Measurements from ENCODE around the gene ATP10A.
A peak's percentile ranks its signal among the peaks of the same experiment; 100 is the strongest.

The ATP10A gene

GRCh38 chr15:25797936-25798901 lies 64.9 kb downstream of the ATP10A start:
- Mint-ChIP-seq H3K27me3 (no peaks in the 10 kb centered on the region), H3K9me3 (no peaks in the 10 kb centered on the region), H3K4me1 (peaks cover 75% of the 10 kb centered on the region), H3K4me3 (no peak overlapping the region), H3K36me3 (peaks cover 6% of the 10 kb centered on the region), H3K27ac (peak overlapping the region; percentile 43)

GRCh38 chr15:25797511-25797935 lies 65.6 kb downstream of the ATP10A start:
- Mint-ChIP-seq H3K27ac (peak overlapping the region; percentile 43), H3K27me3 (no peaks in the 10 kb centered on the region), H3K4me3 (no peak overlapping the region), H3K36me3 (peaks cover 6% of the 10 kb centered on the region), H3K4me1 (peaks cover 75% of the 10 kb centered on the region), H3K9me3 (no peaks in the 10 kb centered on the region)

- Mint-ChIP-seq H3K4me3 (no peak overlapping the region), H3K27ac (no peak overlapping the region), H3K9me3 (no peaks in the 10 kb centered on the region), H3K4me1 (peaks cover 75% of the 10 kb centered on the region), H3K27me3 (no peaks in the 10 kb centered on the region), H3K36me3 (peaks cover 6% of the 10 kb centered on the region)
Observed at GRCh38 chr15:25797035-25797434, 66.1 kb downstream of the ATP10A start.

- H3K36me3 Mint-ChIP-seq: peaks cover 6% of the 10 kb centered on the region
- no peak overlapping the region for H3K27ac Mint-ChIP-seq
- no peak overlapping the region for H3K4me3 Mint-ChIP-seq
- H3K27me3 Mint-ChIP-seq: no peaks in the 10 kb centered on the region
- H3K4me1 Mint-ChIP-seq: peaks cover 76% of the 10 kb centered on the region
- no peaks in the 10 kb centered on the region for H3K9me3 Mint-ChIP-seq
Observed at GRCh38 chr15:25796395-25796794, 66.7 kb downstream of the ATP10A start.

GRCh38 chr15:25795712-25796111 lies 67.4 kb downstream of the ATP10A start:
- Mint-ChIP-seq H3K36me3 (peaks cover 6% of the 10 kb centered on the region), H3K4me1 (peaks cover 78% of the 10 kb centered on the region), H3K9me3 (no peaks in the 10 kb centered on the region), H3K27ac (no peak overlapping the region), H3K27me3 (no peaks in the 10 kb centered on the region), H3K4me3 (no peak overlapping the region)

- Mint-ChIP-seq H3K9me3 (no peaks in the 10 kb centered on the region), H3K27me3 (no peaks in the 10 kb centered on the region), H3K4me1 (peaks cover 78% of the 10 kb centered on the region)
Observed at GRCh38 chr15:25795061-25795460, 68.1 kb downstream of the ATP10A start.

GRCh38 chr15:25793354-25794050 lies 69.6 kb downstream of the ATP10A start:
- H3K36me3 Mint-ChIP-seq: peaks cover 6% of the 10 kb centered on the region
- H3K9me3 Mint-ChIP-seq: no peaks in the 10 kb centered on the region
- H3K4me1 Mint-ChIP-seq: peaks cover 78% of the 10 kb centered on the region
- H3K27ac Mint-ChIP-seq: peak overlapping the region; percentile 53
- no peak overlapping the region for H3K4me3 Mint-ChIP-seq
- H3K27me3 Mint-ChIP-seq: no peaks in the 10 kb centered on the region

More at GRCh38 chr15:25795061-25795460, 68.1 kb downstream of the ATP10A start:
- peak overlapping the region; percentile 31 for H3K27ac Mint-ChIP-seq
- H3K4me3 Mint-ChIP-seq: no peak overlapping the region
- peaks cover 6% of the 10 kb centered on the region for H3K36me3 Mint-ChIP-seq

- peaks cover 5% of the 10 kb centered on the region for H3K36me3 Mint-ChIP-seq
- peak overlapping the region; percentile 74 for H3K27ac Mint-ChIP-seq
- no peaks in the 10 kb centered on the region for H3K27me3 Mint-ChIP-seq
- H3K9me3 Mint-ChIP-seq: no peaks in the 10 kb centered on the region
- H3K4me3 Mint-ChIP-seq: no peak overlapping the region
- peaks cover 79% of the 10 kb centered on the region for H3K4me1 Mint-ChIP-seq
Observed at GRCh38 chr15:25792128-25792527, 71.0 kb downstream of the ATP10A start.

- Mint-ChIP-seq H3K4me1 (peaks cover 72% of the 10 kb centered on the region), H3K4me3 (peak overlapping the region; percentile 7)
Observed at GRCh38 chr15:25790000-25790660, 73.0 kb downstream of the ATP10A start.

GRCh38 chr15:25789616-25789999 lies 73.5 kb downstream of the ATP10A start:
- Mint-ChIP-seq H3K9me3 (no peaks in the 10 kb centered on the region), H3K4me3 (no peak overlapping the region), H3K36me3 (peaks cover 3% of the 10 kb centered on the region), H3K4me1 (peaks cover 73% of the 10 kb centered on the region), H3K27ac (peak overlapping the region; percentile 88), H3K27me3 (no peaks in the 10 kb centered on the region)

More at GRCh38 chr15:25790000-25790660, 73.0 kb downstream of the ATP10A start:
- no peaks in the 10 kb centered on the region for H3K27me3 Mint-ChIP-seq
- H3K36me3 Mint-ChIP-seq: peaks cover 3% of the 10 kb centered on the region
- no peaks in the 10 kb centered on the region for H3K9me3 Mint-ChIP-seq
- peak overlapping the region; percentile 88 for H3K27ac Mint-ChIP-seq

GRCh38 chr15:25789211-25789610 lies 73.9 kb downstream of the ATP10A start:
- peaks cover 3% of the 10 kb centered on the region for H3K36me3 Mint-ChIP-seq
- H3K27me3 Mint-ChIP-seq: no peaks in the 10 kb centered on the region
- peak overlapping the region; percentile 76 for H3K27ac Mint-ChIP-seq
- no peaks in the 10 kb centered on the region for H3K9me3 Mint-ChIP-seq
- H3K4me1 Mint-ChIP-seq: peaks cover 75% of the 10 kb centered on the region
- H3K4me3 Mint-ChIP-seq: no peak overlapping the region

GRCh38 chr15:25787855-25788520 lies 75.1 kb downstream of the ATP10A start:
- no peaks in the 10 kb centered on the region for H3K36me3 Mint-ChIP-seq

GRCh38 chr15:25787381-25787780 lies 75.7 kb downstream of the ATP10A start:
- peak overlapping the region; percentile 51 for H3K27ac Mint-ChIP-seq
- H3K4me1 Mint-ChIP-seq: peaks cover 76% of the 10 kb centered on the region
- no peaks in the 10 kb centered on the region for H3K9me3 Mint-ChIP-seq
- H3K4me3 Mint-ChIP-seq: no peak overlapping the region
- no peaks in the 10 kb centered on the region for H3K27me3 Mint-ChIP-seq
- no peaks in the 10 kb centered on the region for H3K36me3 Mint-ChIP-seq

More at GRCh38 chr15:25787855-25788520, 75.1 kb downstream of the ATP10A start:
- Mint-ChIP-seq H3K27me3 (no peaks in the 10 kb centered on the region), H3K27ac (peak overlapping the region; percentile 76), H3K4me1 (peaks cover 76% of the 10 kb centered on the region), H3K4me3 (no peak overlapping the region), H3K9me3 (no peaks in the 10 kb centered on the region)

- Mint-ChIP-seq H3K9me3 (no peaks in the 10 kb centered on the region), H3K27ac (peak overlapping the region; percentile 74), H3K4me3 (no peak overlapping the region), H3K27me3 (no peaks in the 10 kb centered on the region), H3K4me1 (peaks cover 65% of the 10 kb centered on the region), H3K36me3 (no peaks in the 10 kb centered on the region)
Observed at GRCh38 chr15:25786040-25786439, 77.1 kb downstream of the ATP10A start.

GRCh38 chr15:25785641-25786025 lies 77.5 kb downstream of the ATP10A start:
- Mint-ChIP-seq H3K27ac (peak overlapping the region; percentile 79), H3K36me3 (no peaks in the 10 kb centered on the region), H3K4me1 (peaks cover 60% of the 10 kb centered on the region), H3K9me3 (no peaks in the 10 kb centered on the region), H3K4me3 (no peak overlapping the region), H3K27me3 (no peaks in the 10 kb centered on the region)

Data from activated naive CD4-positive, alpha-beta T cell treated with anti-CD3 and anti-CD28 coated beads, Interleukin-2, amount 50 U/mL, for 24 hours (primary cell).